Measurements from ENCODE around the gene RIPOR3. TPM values are rescaled to one million over a fixed set of nuclear protein-coding genes. Genes with fewer than 3 reads are reported as not detected.

Gene RIPOR3
- total RNA-seq, 1 donor from 2014 or later, result 0.12 TPM

- Mint-ChIP-seq H3K4me1 (ENCODE audit: low read depth) (peaks cover 17% of the 10 kb centered on the region), H3K4me3 (ENCODE audit: unreplicated experiment) (no peak overlapping the region), H3K9me3 (ENCODE audit: low read depth) (no peaks in the 10 kb centered on the region), H3K36me3 (ENCODE audit: low read depth) (no peaks in the 10 kb centered on the region), H3K27me3 (ENCODE audit: low read depth) (peaks cover 1% of the 10 kb centered on the region), H3K27ac (ENCODE audit: unreplicated experiment) (no peak overlapping the region)
- DNase-seq (ENCODE audit: low spot score), result no peak
- TF ChIP-seq CTCF (IDR thresholded peaks at IDR 0.05), result no peak
These were observed 15.5 kb downstream of the RIPOR3 start for GRCh38 chr20:50675671-50676376.

GRCh38 chr20:50674138-50674825, 17.1 kb downstream of the RIPOR3 start:
- H3K27ac Mint-ChIP-seq (ENCODE audit: unreplicated experiment), result no peak overlapping the region

GRCh38 chr20:50673466-50674137, 17.7 kb downstream of the RIPOR3 start:
- H3K4me3 Mint-ChIP-seq (ENCODE audit: unreplicated experiment), result no peak overlapping the region

More at GRCh38 chr20:50674138-50674825, 17.1 kb downstream of the RIPOR3 start:
- Mint-ChIP-seq H3K4me3 (ENCODE audit: unreplicated experiment) (no peak overlapping the region), H3K4me1 (ENCODE audit: low read depth) (peaks cover 8% of the 10 kb centered on the region), H3K27me3 (ENCODE audit: low read depth) (peaks cover 1% of the 10 kb centered on the region), H3K9me3 (ENCODE audit: low read depth) (no peaks in the 10 kb centered on the region), H3K36me3 (ENCODE audit: low read depth) (no peaks in the 10 kb centered on the region)
- no peak for DNase-seq (ENCODE audit: low spot score)
- TF ChIP-seq CTCF (IDR thresholded peaks at IDR 0.05), result no peak

GRCh38 chr20:50673146-50673465, 18.2 kb downstream of the RIPOR3 start:
- Mint-ChIP-seq H3K4me3 (ENCODE audit: unreplicated experiment) (no peak overlapping the region), H3K9me3 (ENCODE audit: low read depth) (no peaks in the 10 kb centered on the region), H3K27ac (ENCODE audit: unreplicated experiment) (no peak overlapping the region), H3K4me1 (ENCODE audit: low read depth) (peaks cover 4% of the 10 kb centered on the region), H3K27me3 (ENCODE audit: low read depth) (peaks cover 5% of the 10 kb centered on the region), H3K36me3 (ENCODE audit: low read depth) (no peaks in the 10 kb centered on the region)
- no peak for TF ChIP-seq CTCF (IDR thresholded peaks at IDR 0.05)
- no peak for DNase-seq (ENCODE audit: low spot score)

More at GRCh38 chr20:50673466-50674137, 17.7 kb downstream of the RIPOR3 start:
- Mint-ChIP-seq H3K4me1 (ENCODE audit: low read depth) (peaks cover 8% of the 10 kb centered on the region), H3K36me3 (ENCODE audit: low read depth) (no peaks in the 10 kb centered on the region), H3K27me3 (ENCODE audit: low read depth) (peaks cover 3% of the 10 kb centered on the region), H3K27ac (ENCODE audit: unreplicated experiment) (no peak overlapping the region), H3K9me3 (ENCODE audit: low read depth) (no peaks in the 10 kb centered on the region)
- no peak for DNase-seq (ENCODE audit: low spot score)
- TF ChIP-seq CTCF (IDR thresholded peaks at IDR 0.05), result no peak

GRCh38 chr20:50672400-50673145, 18.8 kb downstream of the RIPOR3 start:
- Mint-ChIP-seq H3K36me3 (ENCODE audit: low read depth) (no peaks in the 10 kb centered on the region), H3K4me3 (ENCODE audit: unreplicated experiment) (no peak overlapping the region), H3K27ac (ENCODE audit: unreplicated experiment) (no peak overlapping the region), H3K27me3 (ENCODE audit: low read depth) (peaks cover 5% of the 10 kb centered on the region), H3K9me3 (ENCODE audit: low read depth) (no peaks in the 10 kb centered on the region), H3K4me1 (ENCODE audit: low read depth) (peaks cover 4% of the 10 kb centered on the region)
- no peak for DNase-seq (ENCODE audit: low spot score)
- no peak for TF ChIP-seq CTCF (IDR thresholded peaks at IDR 0.05)
